ENCODE data around the gene CYP20A1.
"Not testable (repeated sequence)": the region's sequence is repeated elsewhere in the genome, so short reads cannot be mapped to it uniquely, and the experiment has no call there.

CYP20A1 gene

DNA sequence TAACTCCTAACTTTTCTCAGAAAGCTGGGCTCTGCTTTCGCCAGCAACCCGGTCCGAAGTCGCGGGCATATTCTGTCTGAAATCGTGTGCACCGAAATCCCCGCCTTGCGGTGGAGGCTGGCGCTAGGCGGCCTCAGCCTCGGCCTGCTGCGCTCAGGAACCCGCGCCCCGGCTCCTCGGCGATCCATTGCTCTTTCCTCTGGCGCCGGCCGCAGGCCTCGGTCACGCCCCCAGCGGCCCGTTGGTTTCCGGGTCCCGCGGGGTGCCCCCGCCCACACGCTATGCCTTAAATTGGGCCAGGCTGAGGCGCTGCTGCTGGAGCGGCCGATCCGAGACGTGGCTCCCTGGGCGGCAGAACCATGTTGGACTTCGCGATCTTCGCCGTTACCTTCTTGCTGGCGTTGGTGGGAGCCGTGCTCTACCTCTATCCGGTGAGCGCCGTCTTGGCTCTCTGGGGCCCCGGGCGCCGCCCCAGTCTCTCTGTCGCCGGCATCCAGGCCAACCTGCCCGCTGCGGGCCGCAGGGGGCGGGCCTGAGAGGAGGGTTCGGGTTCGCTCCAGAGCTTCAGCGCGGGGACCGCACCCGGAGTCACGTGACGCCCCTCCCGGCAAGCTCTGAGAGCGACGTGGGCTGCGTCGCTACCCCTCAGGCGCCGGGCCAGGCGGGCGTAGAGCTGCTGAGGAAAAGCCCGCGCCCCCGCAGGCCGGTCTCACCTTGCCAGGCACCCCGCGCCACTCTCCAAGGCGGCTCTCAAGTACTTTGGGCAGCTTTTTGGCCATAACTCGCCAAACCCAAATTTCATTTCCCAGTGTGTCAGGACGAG, at the start of gene CYP20A1:
Gene CYP20A1 (plus strand): TSS at position 315 of the 823 bp plus-strand sequence. CDS start 45 bp downstream, at position 360.
- DNase-seq: peak; percentile 97

DNA sequence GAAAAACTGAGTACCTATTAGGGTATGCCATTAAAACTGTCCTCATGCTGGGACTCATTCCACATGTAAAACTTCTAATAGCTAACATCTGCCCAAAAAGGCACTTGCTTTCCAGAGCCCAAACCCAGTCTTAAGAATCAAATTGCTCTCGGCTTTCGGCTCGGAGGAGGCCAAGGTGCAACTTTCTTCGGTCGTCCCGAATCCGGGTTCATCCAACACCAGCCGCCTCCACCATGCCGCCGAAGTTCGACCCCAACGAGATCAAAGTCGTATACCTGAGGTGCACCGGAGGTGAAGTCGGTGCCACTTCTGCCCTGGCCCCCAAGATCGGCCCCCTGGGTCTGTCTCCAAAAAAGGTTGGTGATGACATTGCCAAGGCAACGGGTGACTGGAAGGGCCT, 48.3 kb upstream of the CYP20A1 start:
- not testable (repeated sequence) for DNase-seq

- DNase-seq: not testable (repeated sequence)
Observed at GRCh38 chr2:203191026-203191425, 47.8 kb upstream of the CYP20A1 start.

DNA sequence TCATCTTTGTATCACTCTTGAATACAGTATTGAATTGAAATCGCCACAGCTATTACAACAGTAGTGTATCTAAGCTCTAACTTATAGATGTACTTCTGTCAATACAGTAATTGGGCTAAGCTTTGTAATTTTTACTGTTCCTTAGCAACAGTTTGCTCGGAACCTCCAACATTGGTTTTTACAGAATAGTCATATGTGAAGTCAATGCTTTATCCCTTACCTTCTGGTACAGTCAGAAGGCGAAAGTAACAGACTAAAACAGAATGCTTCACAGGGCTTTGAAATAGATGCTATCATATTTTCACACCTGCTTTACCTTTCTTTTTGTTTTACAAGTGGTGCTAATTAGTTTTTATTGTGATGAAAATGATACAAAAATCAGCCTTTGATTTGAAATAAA, 46.9 kb upstream of the CYP20A1 start:
- no peak for DNase-seq

DNA sequence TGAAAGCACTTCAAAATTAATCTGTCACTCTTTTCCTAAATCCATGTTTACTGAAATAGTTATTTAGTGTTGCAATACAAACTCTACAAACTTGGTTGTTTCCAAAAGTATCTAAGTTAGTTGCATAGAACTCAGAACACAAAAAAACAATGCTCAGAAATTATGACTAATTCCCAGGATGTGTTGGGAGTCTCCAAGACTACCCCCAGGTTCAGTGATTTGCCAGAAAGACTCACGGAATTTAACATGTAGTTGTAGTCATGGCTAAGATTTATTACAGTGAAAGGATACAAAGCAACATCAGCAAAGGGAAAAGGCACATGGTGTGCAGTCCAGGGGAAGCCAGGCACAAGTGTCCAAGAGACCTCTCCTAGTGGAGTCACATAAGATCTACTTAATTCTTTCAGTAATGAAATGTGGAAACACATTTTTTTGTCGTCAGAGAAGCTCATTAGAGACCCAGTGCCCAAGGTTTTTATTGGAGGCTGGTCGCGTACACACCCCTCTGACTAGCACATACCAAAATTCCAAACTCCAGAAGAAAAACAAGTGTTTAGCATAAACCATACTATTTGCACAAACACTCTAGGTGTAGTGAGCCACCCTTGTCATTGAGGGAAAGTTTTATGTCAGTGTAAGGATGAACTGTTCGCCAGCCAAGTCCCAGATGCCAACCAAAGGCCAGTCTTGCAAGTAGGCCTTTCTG, 43.3 kb upstream of the CYP20A1 start:
- DNase-seq: no peak

GRCh38 chr2:203200866-203201265, 38.0 kb upstream of the CYP20A1 start:
- DNase-seq: no peak

GRCh38 chr2:203201426-203201825, 37.4 kb upstream of the CYP20A1 start:
- DNase-seq: no peak

DNA sequence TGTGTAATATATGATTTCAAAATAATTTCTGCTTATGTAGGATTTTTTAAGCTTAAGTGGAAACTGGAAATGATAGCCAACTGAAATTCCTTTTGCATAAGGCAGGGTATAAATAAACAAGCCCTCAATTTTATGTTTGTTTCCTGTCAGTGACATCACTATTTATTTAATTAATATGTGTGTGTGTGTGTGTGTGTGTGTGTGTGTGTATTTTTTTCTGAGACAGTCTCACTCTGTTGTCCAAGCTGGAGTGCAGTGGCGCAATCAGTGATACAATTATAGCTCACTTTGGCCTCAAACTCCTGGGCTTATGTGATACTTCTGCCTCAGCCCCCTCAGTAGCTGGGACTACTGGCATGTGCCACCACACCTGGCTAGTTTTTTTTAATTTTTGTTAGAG, 29.3 kb upstream of the CYP20A1 start:
- no peak for DNase-seq

- peak; percentile 28 for DNase-seq
Observed at GRCh38 chr2:203225423-203226039, 13.3 kb upstream of the CYP20A1 start.

DNA sequence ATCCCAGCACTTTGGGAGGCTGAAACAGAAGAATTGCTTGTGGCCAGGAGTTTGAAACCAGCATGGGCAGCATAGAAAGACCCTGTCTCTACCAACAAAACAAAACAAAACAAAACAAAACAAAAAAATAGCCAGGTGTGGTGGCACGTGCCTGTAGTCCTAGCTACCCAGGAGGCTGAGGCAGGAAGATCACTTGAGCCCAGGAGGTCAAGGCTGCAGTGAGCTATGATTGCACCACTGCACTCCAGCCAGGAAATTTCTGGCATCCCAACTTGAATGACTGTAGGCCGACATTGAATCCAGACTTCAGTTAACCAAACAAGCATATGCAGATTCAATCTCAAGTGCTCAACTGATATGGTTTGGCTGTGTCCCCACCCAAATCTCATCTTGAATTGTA, 9.1 kb upstream of the CYP20A1 start:
- not testable (repeated sequence) for DNase-seq

- no peak for DNase-seq
Observed at GRCh38 chr2:203237346-203238238, 1.2 kb upstream of the CYP20A1 start.

DNA sequence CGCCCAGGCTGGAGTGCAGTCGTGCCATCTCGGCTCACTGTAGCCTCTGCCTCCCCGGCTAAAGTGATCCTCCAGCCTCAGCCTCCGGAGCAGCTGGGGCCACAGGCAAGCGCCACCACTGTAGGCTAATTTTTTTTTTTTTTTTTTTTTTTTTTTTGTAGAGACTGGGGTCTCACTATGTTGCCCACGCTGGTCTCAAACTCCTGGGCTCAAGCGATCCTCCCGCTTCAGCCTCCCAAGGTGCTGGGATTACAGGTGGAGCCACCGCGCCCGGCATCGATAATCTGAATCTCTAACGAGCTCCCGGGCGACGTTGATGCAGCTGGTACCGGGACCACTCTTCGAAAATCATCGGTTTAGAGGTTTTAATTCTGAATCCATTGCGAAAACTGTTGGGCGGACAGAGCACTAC, 520 bp upstream of the CYP20A1 start:
- DNase-seq: no peak

DNA sequence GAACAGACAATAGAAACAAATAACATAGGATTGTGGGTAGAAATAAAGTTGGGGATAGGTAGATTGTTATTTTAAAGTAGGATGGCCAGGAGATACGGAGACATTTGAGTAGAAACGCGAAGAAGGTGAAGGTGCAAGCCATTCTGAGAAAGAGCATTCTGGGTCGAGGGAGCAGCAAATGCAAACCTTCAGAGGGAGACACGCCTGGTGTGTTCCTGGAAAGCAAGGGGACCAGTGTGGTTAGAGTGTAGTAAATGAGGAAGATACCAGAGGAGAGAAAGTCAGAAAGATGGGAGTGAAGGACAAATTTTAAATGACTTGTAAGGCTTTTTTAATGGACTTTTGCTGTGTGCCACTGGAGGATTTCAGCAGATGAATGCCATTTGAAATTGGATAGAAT, 1.7 kb downstream of the CYP20A1 start:
- no peak for DNase-seq

DNA sequence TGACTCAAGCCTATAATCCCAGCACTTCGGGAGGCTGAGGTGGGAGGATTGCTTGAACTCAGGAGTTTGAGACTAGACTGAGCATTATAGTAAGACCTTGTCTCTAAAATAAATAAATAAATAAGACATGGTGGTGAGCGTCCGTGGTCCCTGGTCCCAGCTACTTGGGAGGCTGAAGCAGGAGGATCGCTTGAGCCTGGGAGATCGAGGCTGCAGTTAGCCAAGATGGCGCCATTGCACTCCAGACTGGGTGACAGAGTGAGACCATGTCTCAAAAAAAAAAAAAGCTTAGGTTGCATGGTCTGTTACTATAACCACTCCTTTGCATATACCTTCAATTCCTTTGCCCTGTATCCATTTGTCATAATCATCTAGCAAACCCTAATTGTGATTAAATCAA, 3.7 kb downstream of the CYP20A1 start:
- DNase-seq: no peak

- no peak for DNase-seq
Observed at GRCh38 chr2:203246646-203247045, 7.8 kb downstream of the CYP20A1 start.

- DNase-seq: no peak
Observed at GRCh38 chr2:203252818-203253217, 14.0 kb downstream of the CYP20A1 start.

- not testable (repeated sequence) for DNase-seq
Observed at GRCh38 chr2:203253422-203254095, 14.7 kb downstream of the CYP20A1 start.

DNA sequence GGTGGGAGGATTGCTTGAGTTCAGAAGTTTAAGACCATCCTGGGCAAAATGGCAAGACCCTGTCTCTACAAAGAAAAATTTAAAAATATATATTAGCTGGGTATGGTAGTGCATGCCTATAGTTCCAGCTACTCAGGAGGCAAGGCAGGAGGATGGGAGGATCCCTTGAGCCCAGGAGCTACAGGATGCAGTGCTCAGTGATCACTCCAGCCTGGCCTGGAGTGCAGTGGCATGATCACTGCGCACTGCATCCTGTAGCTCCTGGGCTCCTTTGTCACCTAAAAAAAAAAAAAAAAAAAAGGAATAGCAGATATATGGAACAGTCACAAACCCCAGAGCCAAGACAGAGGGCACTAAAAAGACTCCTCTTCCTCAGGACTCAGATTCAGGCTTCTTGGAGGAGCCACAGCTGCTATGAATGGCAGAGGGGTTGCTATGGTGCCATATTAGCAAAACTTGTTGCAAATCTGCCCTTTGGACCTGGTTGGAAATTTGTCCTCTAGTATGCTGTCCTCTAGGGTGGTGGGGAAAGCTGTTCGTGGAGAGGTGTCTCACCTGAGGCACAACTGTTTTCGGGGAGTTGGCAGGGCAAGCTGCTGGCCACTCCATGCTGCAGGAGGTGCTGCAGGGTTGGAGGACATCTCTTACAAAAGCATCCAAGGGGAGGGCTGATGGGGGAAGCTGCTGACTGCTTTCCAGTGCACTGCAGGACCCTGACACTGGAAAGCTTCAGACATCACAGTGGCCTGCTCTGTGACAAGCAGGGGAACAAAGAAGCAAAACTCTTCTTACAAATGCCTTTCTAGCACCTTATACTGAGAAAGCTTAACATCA, 22.7 kb downstream of the CYP20A1 start:
- DNase-seq: no peak

DNA sequence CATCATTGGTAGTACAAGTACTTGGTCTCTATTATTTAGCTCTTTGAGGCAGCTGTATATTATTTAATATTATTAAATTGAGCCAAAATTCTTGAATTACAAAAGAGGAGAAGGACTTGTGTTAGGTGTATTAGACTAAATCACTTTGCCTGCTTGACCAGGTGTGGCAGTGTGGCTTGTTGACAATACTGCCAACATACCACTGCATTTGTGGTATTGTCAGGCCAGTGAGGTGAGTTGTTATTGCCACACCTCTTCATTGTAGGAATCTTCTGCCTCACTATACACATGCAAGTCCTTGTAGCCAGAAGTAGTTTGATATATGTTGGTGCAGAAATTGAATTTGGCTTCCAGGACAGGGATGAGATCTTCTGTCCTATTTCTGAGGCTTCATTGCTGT, 40.5 kb downstream of the CYP20A1 start:
- DNase-seq: no peak

DNA sequence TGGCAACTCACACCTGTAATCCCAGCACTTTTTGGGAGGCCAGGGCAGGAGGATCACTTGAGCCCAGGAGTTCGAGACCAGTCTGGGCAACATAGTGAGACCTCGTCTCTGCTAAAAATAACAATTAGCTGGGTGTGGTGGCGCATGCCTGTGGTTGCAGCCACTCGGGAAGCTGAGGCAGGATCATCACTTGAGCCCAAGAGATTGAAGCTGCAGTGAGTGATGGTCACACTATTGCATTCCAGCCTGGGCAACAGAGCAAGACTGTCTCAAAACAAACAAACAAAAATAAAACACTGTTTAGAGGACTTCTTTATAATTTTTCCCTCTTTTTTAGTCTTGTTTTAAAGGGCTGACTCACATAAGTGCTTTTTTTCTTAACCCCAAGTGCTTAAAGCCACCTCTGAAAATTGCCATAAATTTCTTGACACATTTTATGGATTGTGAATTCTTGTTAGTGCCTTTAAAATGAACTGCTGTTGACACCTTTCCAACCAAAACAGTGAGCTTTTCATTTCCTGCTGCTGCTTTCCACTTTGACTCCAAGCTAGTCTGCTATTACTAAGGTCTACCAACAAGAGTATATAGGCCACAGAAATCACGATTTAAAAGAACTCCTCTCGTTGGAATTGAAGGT, 41.7 kb downstream of the CYP20A1 start:
- no peak for DNase-seq

GRCh38 chr2:203282101-203282500, 43.3 kb downstream of the CYP20A1 start:
- no peak for DNase-seq

All from RPMI8226 (cell line).